H1 (cell line): Measurements from ENCODE around the gene RALA. TPM values are rescaled to one million over a fixed set of nuclear protein-coding genes. Genes with fewer than 3 reads are reported as not detected.

ENCODE experiments used
- BACH1 ChIP-seq: IDR thresholded peaks from 2 replicates; pipeline ENCODE4 v1.6.1; 2012; ENCODE audit warnings: low read length, improper control_type of control experiment
- RAD21 ChIP-seq, 2 experiments: IDR thresholded peaks in 1 of 2; conservative IDR thresholded peaks in 1 of 2; 2 replicates each; pipeline ENCODE4 v1.6.1; 2011; ENCODE audit warnings: low read depth in 2 of 2, low read length in 2 of 2, improper control_type of control experiment in 1 of 2, inconsistent platforms in 1 of 2, mild to moderate bottlenecking in 1 of 2, moderate library complexity in 1 of 2
- polyA plus RNA-seq, 7 experiments: library from polyadenylated mRNA; depleted of rRNA in 3 of 7; stranded (reverse) in 5 of 7; unstranded in 2 of 7; fragments of >200 nt in 5 of 7; fragments of 200-250 nt in 2 of 7; gene quantifications; 1 replicate in 5 of 7; 2 replicates in 1 of 7; 4 replicates in 1 of 7; pipeline versions ENCODE4 v1.2.1 to v1.2.3, GENCODE V29; 2011 to 2013; ENCODE audit warnings: missing spikeins in 2 of 7, mixed read lengths in 2 of 7
- total RNA-seq: library from RNA; stranded (reverse); fragmentation: NEBNext Ultra II Directional; extraction: Animal tissue kit (Norgen Biotek cat#: 25700); gene quantifications from 2 replicates; pipeline ENCODE4 v1.2.1, GENCODE V29; 2021

The RALA gene
- total and polyA plus RNA-seq, 2 of the 8 experiments (the other 6 are each of a cell fraction or from before 2014, with no cell fraction given): 24.1 to 72.8 TPM

GRCh38 chr7:39712751-39713150 lies 89.4 kb downstream of the RALA start (continued):
- TF ChIP-seq RAD21 (IDR thresholded peaks at IDR 0.05 in 1 of 2, conservative IDR thresholded peaks at IDR 0.05 in 1 of 2; ENCODE audit: low read depth in 2 of 2, low read length in 2 of 2): no peak
- TF ChIP-seq BACH1: no peak
